ENCODE data around the gene ETFDH. TPM values are rescaled to one million over a fixed set of nuclear protein-coding genes. Genes with fewer than 3 reads are reported as not detected.

ETFDH gene
- total and polyA plus RNA-seq, 9 of the 15 experiments (the other 6 are each of a cell fraction or from before 2014, with no cell fraction given) = 14.6 to 33.6 (median 25.9) TPM

DNA sequence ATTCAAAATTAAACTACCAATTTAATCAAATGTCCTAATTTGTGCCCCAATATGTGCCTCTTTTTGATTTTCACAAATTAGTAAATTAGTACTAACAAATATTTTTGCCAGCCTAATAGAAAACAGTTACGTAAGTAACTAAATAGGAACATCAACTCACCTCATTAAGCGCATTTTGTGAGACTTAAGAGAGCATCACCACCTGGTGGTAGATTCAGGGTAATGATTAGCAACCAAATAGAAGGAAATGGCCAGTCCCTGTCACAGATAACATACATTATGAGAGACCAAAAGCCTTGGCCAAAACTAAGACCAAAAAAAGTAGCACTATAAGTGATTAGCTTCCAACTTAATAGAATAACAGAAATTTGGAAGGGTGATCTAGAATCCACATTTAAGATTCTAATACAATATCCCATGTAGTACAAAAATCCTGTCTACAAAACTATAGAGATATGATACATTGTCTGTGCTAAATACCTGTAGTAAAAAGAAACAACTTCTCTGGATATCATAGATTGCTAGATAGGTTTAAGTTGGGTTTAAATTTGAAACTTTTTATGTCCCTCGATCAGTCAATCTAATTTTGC, 47.1 kb upstream of the ETFDH start (continued):
- no peak for TF ChIP-seq CREB1 (IDR thresholded peaks at IDR 0.05)
- TF ChIP-seq CREB1 (CRISPR knock-in tag; IDR thresholded peaks at IDR 0.05) = no peak
- TF ChIP-seq KHSRP (IDR thresholded peaks at IDR 0.05) = no peak
- TF ChIP-seq HDAC3 (IDR thresholded peaks at IDR 0.05; ENCODE audit: borderline replicate concordance, partially characterized antibody) = no peak

GRCh38 chr4:158625544-158625943, 46.6 kb upstream of the ETFDH start:
- FAIRE-seq = no peak
- intact Hi-C loops (cut with micrococcal nuclease) = loop anchor here (1.0 to 10.0 kb wide), 6 partner anchors 129 to 819 kb away; no protein-coding TSS in a partner anchor

More at GRCh38 chr4:158625544-158625943, 46.6 kb upstream of the ETFDH start:
- Histone ChIP-seq H3K4me3 (no peak overlapping the region), H3K9me1 (ENCODE audit: control insufficient read depth, insufficient read depth, low read length) (no peaks in the 10 kb centered on the region), H3K9ac (ENCODE audit: insufficient read depth in 1 of 2, low read depth in 2 of 2, low read length in 2 of 2) (no peak overlapping the region), H3K9me3 (replicated peaks; ENCODE audit: control insufficient read depth, insufficient read depth, low read depth, low read length) (no peaks in the 10 kb centered on the region), H2AFZ (ENCODE audit: low read depth, low read length) (no peak overlapping the region), H4K20me1 (replicated peaks; ENCODE audit: control insufficient read depth, insufficient read depth, low read length) (no peaks in the 10 kb centered on the region), H3K36me3 (ENCODE audit: control insufficient read depth, insufficient read depth, low read length) (no peaks in the 10 kb centered on the region), H3K27me3 (ENCODE audit: control insufficient read depth in 2 of 2, insufficient read depth in 2 of 2, low read length in 2 of 2) (no peaks in the 10 kb centered on the region), H3K79me2 (ENCODE audit: control insufficient read depth, insufficient read depth, low read length) (no peaks in the 10 kb centered on the region), H3K4me2 (ENCODE audit: insufficient read depth, low read length) (no peak overlapping the region), H3K4me1 (replicated peaks in 1 of 2; ENCODE audit: control insufficient read depth in 2 of 2, insufficient read depth in 2 of 2, low read length in 2 of 2) (no peaks in the 10 kb centered on the region), H3K27ac (ENCODE audit: extremely low read depth, low read depth, low read length) (no peak overlapping the region)
- TF ChIP-seq, protein P1, sequence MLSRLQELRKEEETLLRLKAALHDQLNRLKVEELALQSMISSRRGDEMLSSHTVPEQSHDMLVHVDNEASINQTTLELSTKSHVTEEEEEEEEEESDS (CRISPR knock-in tag; IDR thresholded peaks at IDR 0.05) = no peak
- TF ChIP-seq ZNF133 (CRISPR knock-in tag; IDR thresholded peaks at IDR 0.05) = no peak
- no peak for TF ChIP-seq CAMTA2 (CRISPR knock-in tag; conservative IDR thresholded peaks at IDR 0.05)
- TF ChIP-seq CCAR2 (IDR thresholded peaks at IDR 0.05; ENCODE audit: low read depth, low read length) = no peak
- TF ChIP-seq ETS2 (tag; IDR thresholded peaks at IDR 0.05; ENCODE audit: borderline replicate concordance, poor library complexity, severe bottlenecking) = no peak
- TF ChIP-seq, protein P2, sequence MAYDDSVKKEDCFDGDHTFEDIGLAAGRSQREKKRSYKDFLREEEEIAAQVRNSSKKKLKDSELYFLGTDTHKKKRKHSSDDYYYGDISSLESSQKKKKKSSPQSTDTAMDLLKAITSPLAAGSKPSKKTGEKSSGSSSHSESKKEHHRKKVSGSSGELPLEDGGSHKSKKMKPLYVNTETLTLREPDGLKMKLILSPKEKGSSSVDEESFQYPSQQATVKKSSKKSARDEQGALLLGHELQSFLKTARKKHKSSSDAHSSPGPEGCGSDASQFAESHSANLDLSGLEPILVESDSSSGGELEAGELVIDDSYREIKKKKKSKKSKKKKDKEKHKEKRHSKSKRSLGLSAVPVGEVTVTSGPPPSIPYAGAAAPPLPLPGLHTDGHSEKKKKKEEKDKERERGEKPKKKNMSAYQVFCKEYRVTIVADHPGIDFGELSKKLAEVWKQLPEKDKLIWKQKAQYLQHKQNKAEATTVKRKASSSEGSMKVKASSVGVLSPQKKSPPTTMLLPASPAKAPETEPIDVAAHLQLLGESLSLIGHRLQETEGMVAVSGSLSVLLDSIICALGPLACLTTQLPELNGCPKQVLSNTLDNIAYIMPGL (CRISPR knock-in tag; IDR thresholded peaks at IDR 0.05) = no peak
- no peak for TF ChIP-seq CBX2 (IDR thresholded peaks at IDR 0.05; ENCODE audit: insufficient read depth, low read length, poor library complexity, severe bottlenecking)
- TF ChIP-seq BMI1 (IDR thresholded peaks at IDR 0.05; ENCODE audit: low read length) = no peak
- no peak for TF ChIP-seq POLR3A (IDR thresholded peaks at IDR 0.05; ENCODE audit: borderline replicate concordance, extremely low read depth, insufficient read depth, insufficient read length)
- TF ChIP-seq DMBX1 (CRISPR knock-in tag; IDR thresholded peaks at IDR 0.05; ENCODE audit: borderline replicate concordance) = no peak
- TF ChIP-seq XRCC3 (IDR thresholded peaks at IDR 0.05) = no peak
- no peak for TF ChIP-seq IFI16 (CRISPR knock-in tag; IDR thresholded peaks at IDR 0.05)
- ChIA-PET CTCF (ENCODE audit: low intra/inter-chr PET ratio) (interaction anchor here (0.5 to 3.3 kb wide), 5 partner anchors 129 to 804 kb away, joined by 3 to 33 read pairs (median 6); no protein-coding TSS in a partner anchor), POLR2A (interaction anchor here (1.0 kb wide), 1 partner anchor 370 kb away, joined by 3 read pairs; no protein-coding TSS in a partner anchor)
- ATAC-seq (no peak), DNase-seq (ENCODE audit: extremely low read depth in 1 of 4, low spot score in 3 of 4) (no peak)
- BruUV-seq (replicated peaks) = no TSS peak
- in situ Hi-C loops (cut with MboI) = no loop called here
- WGBS (ENCODE audit: insufficient coverage, low coverage, missing lambda C conversion rate) = 17% methylated on average over 2 of the region's 2 CpGs

Data from K562 (cell line).